Testis (tissue), 2 donors: ENCODE data around the gene SYT12.

Experiments
- POLR2A ChIP-seq: fragments of 450-650 bp; IDR thresholded peaks from one replicate; pipeline ENCODE4 v1.6.1; 2017; ENCODE audit warnings: antibody characterized with exemption, mild to moderate bottlenecking, moderate library complexity
- TF ChIP-seq, protein P1 (sequence below), 3 experiments: fragments of 450-650 bp in 2 of 3; fragments of 200-600 bp in 1 of 3; sonication (generic) in 1 of 3; IDR thresholded peaks; one replicate each; pipeline ENCODE4 v1.5.1; 2016 to 2019; ENCODE audit warnings: antibody characterized with exemption in 3 of 3, mild to moderate bottlenecking in 2 of 3, moderate library complexity in 1 of 3

DNA sequence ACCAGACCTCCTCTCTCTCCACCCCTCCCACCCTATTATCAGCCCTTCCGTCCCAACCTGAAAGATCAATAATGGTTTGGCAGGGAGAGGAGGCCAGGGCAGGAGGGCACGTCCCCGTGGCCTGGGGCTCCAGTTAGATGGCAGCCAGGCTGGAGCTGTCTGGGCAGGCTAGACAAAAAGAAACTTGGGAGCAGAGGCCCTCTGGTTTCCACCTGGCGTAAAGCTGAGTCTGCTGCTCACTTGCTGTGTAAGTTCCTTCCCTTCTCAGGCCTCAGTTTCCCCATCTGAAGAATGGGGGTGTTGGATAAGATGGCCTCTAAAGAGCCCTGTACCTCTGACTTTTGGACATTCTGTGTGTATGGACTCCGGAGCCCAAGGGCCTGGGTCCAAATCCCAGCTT lies 30.0 kb downstream of the SYT12 start:
- TF ChIP-seq, protein P1, sequence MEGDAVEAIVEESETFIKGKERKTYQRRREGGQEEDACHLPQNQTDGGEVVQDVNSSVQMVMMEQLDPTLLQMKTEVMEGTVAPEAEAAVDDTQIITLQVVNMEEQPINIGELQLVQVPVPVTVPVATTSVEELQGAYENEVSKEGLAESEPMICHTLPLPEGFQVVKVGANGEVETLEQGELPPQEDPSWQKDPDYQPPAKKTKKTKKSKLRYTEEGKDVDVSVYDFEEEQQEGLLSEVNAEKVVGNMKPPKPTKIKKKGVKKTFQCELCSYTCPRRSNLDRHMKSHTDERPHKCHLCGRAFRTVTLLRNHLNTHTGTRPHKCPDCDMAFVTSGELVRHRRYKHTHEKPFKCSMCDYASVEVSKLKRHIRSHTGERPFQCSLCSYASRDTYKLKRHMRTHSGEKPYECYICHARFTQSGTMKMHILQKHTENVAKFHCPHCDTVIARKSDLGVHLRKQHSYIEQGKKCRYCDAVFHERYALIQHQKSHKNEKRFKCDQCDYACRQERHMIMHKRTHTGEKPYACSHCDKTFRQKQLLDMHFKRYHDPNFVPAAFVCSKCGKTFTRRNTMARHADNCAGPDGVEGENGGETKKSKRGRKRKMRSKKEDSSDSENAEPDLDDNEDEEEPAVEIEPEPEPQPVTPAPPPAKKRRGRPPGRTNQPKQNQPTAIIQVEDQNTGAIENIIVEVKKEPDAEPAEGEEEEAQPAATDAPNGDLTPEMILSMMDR (IDR thresholded peaks at IDR 0.05) = no peak
- TF ChIP-seq POLR2A = no peak
